Activated T-cell treated with anti-CD3 and anti-CD28 coated beads for 24 hours (primary cell): ENCODE data around the gene TEKT2.

Experiments
- DNase-seq: peaks from one replicate; pipeline ENCODE4 v3.0.0-alpha.2; 2020; ENCODE audit warnings: low read depth

TEKT2 gene

GRCh38 chr1:36083635-36084496 is at the start of gene TEKT2:
TSS of gene TEKT2 (plus strand) at chr1:36084094. CDS start at chr1:36084922, 828 bp downstream.
- no peak for DNase-seq

- no peak for DNase-seq
These were observed 49.2 kb upstream of the TEKT2 start for GRCh38 chr1:36034692-36035091.

GRCh38 chr1:36035154-36035553 is 48.7 kb upstream of the TEKT2 start:
- DNase-seq, result no peak

- DNase-seq, result no peak
These were observed 43.7 kb upstream of the TEKT2 start for GRCh38 chr1:36040238-36040637.

GRCh38 chr1:36051821-36052220 is 32.1 kb upstream of the TEKT2 start:
- DNase-seq, result no peak

- DNase-seq, result no peak
These were observed 29.9 kb upstream of the TEKT2 start for GRCh38 chr1:36053978-36054377.

GRCh38 chr1:36055706-36056105 is 28.2 kb upstream of the TEKT2 start:
- no peak for DNase-seq

- no peak for DNase-seq
These were observed 21.6 kb upstream of the TEKT2 start for GRCh38 chr1:36062315-36062714.

- no peak for DNase-seq
These were observed 16.0 kb upstream of the TEKT2 start for GRCh38 chr1:36067871-36068270.

- DNase-seq, result no peak
These were observed 15.0 kb upstream of the TEKT2 start for GRCh38 chr1:36068866-36069265.

- DNase-seq, result no peak
These were observed 13.5 kb upstream of the TEKT2 start for GRCh38 chr1:36070349-36070748.

GRCh38 chr1:36076979-36077573 is 6.8 kb upstream of the TEKT2 start:
- no peak for DNase-seq

- no peak for DNase-seq
These were observed 3.7 kb upstream of the TEKT2 start for GRCh38 chr1:36080236-36080635.

GRCh38 chr1:36080801-36081200 is 3.1 kb upstream of the TEKT2 start:
- no peak for DNase-seq

- DNase-seq, result no peak
These were observed 1.9 kb upstream of the TEKT2 start for GRCh38 chr1:36081926-36082485.

GRCh38 chr1:36083219-36083618 is 675 bp upstream of the TEKT2 start:
- DNase-seq, result no peak

GRCh38 chr1:36084497-36085115 is 712 bp downstream of the TEKT2 start:
- no peak for DNase-seq

- no peak for DNase-seq
These were observed 1.2 kb downstream of the TEKT2 start for GRCh38 chr1:36085126-36085525.

GRCh38 chr1:36085686-36086526 is 2.0 kb downstream of the TEKT2 start:
- no peak for DNase-seq

- no peak for DNase-seq
These were observed 2.8 kb downstream of the TEKT2 start for GRCh38 chr1:36086529-36087232.
